ENCODE results near the gene SMIM26. TPM values are rescaled to one million over a fixed set of nuclear protein-coding genes. Genes with fewer than 3 reads are reported as not detected.

The SMIM26 gene
- total and polyA plus RNA-seq, 2 of the 8 experiments (the other 6 are each of a cell fraction or from before 2014, with no cell fraction given), result 69.8 to 95.0 TPM

- POLR2A ChIA-PET (ENCODE audit: partially characterized antibody), result interaction anchor here (1.1 to 2.0 kb wide), 2 partner anchors 9 to 71 kb away, joined by 3 to 9 read pairs; no protein-coding TSS in a partner anchor
- H3K79me1 ChIP-seq (ENCODE audit: low read depth, low read length), result no peaks in the 10 kb centered on the region
- TF ChIP-seq ATF2 (IDR thresholded peaks at IDR 0.05; ENCODE audit: low read length) (no peak), KDM1A (IDR thresholded peaks at IDR 0.05; ENCODE audit: borderline replicate concordance, low read length) (no peak), CBX5 (IDR thresholded peaks at IDR 0.05; ENCODE audit: low read depth, low read length) (no peak), CTBP2 (IDR thresholded peaks at IDR 0.05; ENCODE audit: borderline replicate concordance, insufficient read depth, insufficient read length, low read length) (no peak), RFX5 (IDR thresholded peaks at IDR 0.05; ENCODE audit: borderline replicate concordance, low read depth, low read length) (no peak), KDM5A (IDR thresholded peaks at IDR 0.05; ENCODE audit: low read length) (no peak), CHD2 (IDR thresholded peaks at IDR 0.05; ENCODE audit: low read length) (no peak), MAX (IDR thresholded peaks at IDR 0.05) (no peak), SP1 (IDR thresholded peaks at IDR 0.05; ENCODE audit: low read depth, low read length) (no peak), PHF8 (conservative IDR thresholded peaks at IDR 0.05; ENCODE audit: low read depth, low read length) (no peak), NANOG (IDR thresholded peaks at IDR 0.05; ENCODE audit: insufficient read depth, low read depth, low read length, poor library complexity, severe bottlenecking) (no peak), JUN (IDR thresholded peaks at IDR 0.05; ENCODE audit: low read depth, low read length) (no peak)
Measured at GRCh38 chr20:18578581-18578980, 11.3 kb downstream of the SMIM26 start.

More at GRCh38 chr20:18578581-18578980, 11.3 kb downstream of the SMIM26 start:
- WGBS, 2 experiments (ENCODE audit: extremely low coverage in 1 of 2, insufficient coverage in 1 of 2, insufficient read length in 1 of 2, insufficient replicate concordance in 2 of 2, low coverage in 1 of 2, low lambda C conversion rate in 2 of 2, missing lambda C conversion rate in 1 of 2), result 84% methylated on average over 6 of the region's 6 CpGs; no CpG with 5 or more reads in 1 of the 2 experiments
- no peak overlapping the region for H3K23ac ChIP-seq (ENCODE audit: insufficient read length)
- H3K9me3 ChIP-seq (ENCODE audit: insufficient read depth in 2 of 2, low read depth in 1 of 2, low read length in 1 of 2), result no peaks in the 10 kb centered on the region
- no peaks in the 10 kb centered on the region for H3K36me3 ChIP-seq (ENCODE audit: control insufficient read depth in 2 of 4, insufficient read depth in 4 of 4, low read length in 3 of 4)
- H3K4me3 ChIP-seq (ENCODE audit: extremely low read depth in 1 of 4, insufficient read depth in 2 of 4, low read depth in 3 of 4, low read length in 4 of 4), result no peak overlapping the region
- no peak overlapping the region for H2AK5ac ChIP-seq (ENCODE audit: low read depth, low read length)
- H2BK20ac ChIP-seq (ENCODE audit: low read length), result no peak overlapping the region
- no peak for FAIRE-seq
- H3K4me1 ChIP-seq (replicated peaks in 1 of 4; ENCODE audit: control insufficient read depth in 3 of 4, insufficient read depth in 4 of 4, low read length in 3 of 4), result no peaks in the 10 kb centered on the region
- no peak overlapping the region for H3K56ac ChIP-seq (replicated peaks; ENCODE audit: insufficient read length, low read depth, low read length)
- H4K5ac ChIP-seq (ENCODE audit: insufficient read length, low read depth, low read length), result no peak overlapping the region
- no peaks in the 10 kb centered on the region for H4K20me1 ChIP-seq (replicated peaks in 1 of 2; ENCODE audit: control insufficient read depth in 1 of 2, insufficient read depth in 2 of 2, low read length in 2 of 2)
- no peak overlapping the region for H3K4me2 ChIP-seq (ENCODE audit: insufficient read depth in 1 of 2, low read depth in 2 of 2, low read length in 2 of 2)
- H4K91ac ChIP-seq (replicated peaks; ENCODE audit: insufficient read length, low read length), result no peak overlapping the region
- no peak overlapping the region for H3K14ac ChIP-seq (ENCODE audit: insufficient read length)
- no peak overlapping the region for H2BK5ac ChIP-seq (ENCODE audit: low read depth, low read length)
- no peak overlapping the region for H4K8ac ChIP-seq (ENCODE audit: extremely low read depth, insufficient read depth, low read length)
- CTCF ChIA-PET (ENCODE audit: partially characterized antibody), result no interaction called here
- no peak overlapping the region for H2BK12ac ChIP-seq (ENCODE audit: low read depth, low read length)
- no peak overlapping the region for H3K4ac ChIP-seq (replicated peaks; ENCODE audit: insufficient read length, low read depth, low read length)
- H3K79me2 ChIP-seq (ENCODE audit: control insufficient read depth in 1 of 2, insufficient read depth in 2 of 2, low read length in 2 of 2), result no peaks in the 10 kb centered on the region
- H3K27me3 ChIP-seq (replicated peaks in 1 of 4; ENCODE audit: control insufficient read depth in 3 of 4, extremely low read depth in 1 of 4, insufficient read depth in 3 of 4, low read length in 3 of 4), result no peaks in the 10 kb centered on the region
- no peaks in the 10 kb centered on the region for H3K23me2 ChIP-seq (ENCODE audit: low read depth, low read length)
- no peak overlapping the region for H2BK15ac ChIP-seq (ENCODE audit: low read length)
- no peak overlapping the region for H3K27ac ChIP-seq (ENCODE audit: low read depth, low read length)
- no peak overlapping the region for H2AFZ ChIP-seq (ENCODE audit: low read length)
- DNase-seq (ENCODE audit: low read depth in 1 of 2, low spot score in 2 of 2), result no peak
- no peak overlapping the region for H3K9ac ChIP-seq (replicated peaks in 1 of 4; ENCODE audit: extremely low read depth in 1 of 4, low read depth in 3 of 4, low read length in 3 of 4)
- no peak overlapping the region for H3K18ac ChIP-seq (ENCODE audit: extremely low read depth, low read length)
- no peak overlapping the region for H2BK120ac ChIP-seq (replicated peaks; ENCODE audit: low read depth, low read length)

All from H1 (cell line).